CD4-positive, alpha-beta T cell (primary cell): ENCODE measurements around the gene NR1D2. TPM values are rescaled to one million over a fixed set of nuclear protein-coding genes. Genes with fewer than 3 reads are reported as not detected.
A peak's percentile ranks its signal among the peaks of the same experiment; 100 is the strongest.

Experiments
- ATAC-seq: fragments of 200-7000 bp; cut with Tn5 transposase; one replicate; pipeline ENCODE4 v1.10.0; 2022; ENCODE audit warnings: mild to moderate bottlenecking; ENCODE audit not compliant: poor library complexity
- CTCF ChIA-PET: fragments of 350-600 bp; sonication (Branson Sonifier 250); formaldehyde crosslinking; loops from one replicate; lab custom pipeline; 2021; ENCODE audit warnings: antibody characterized with exemption, inconsistent platforms; lab: Charles Lee
- POLR2A ChIA-PET: fragments of 350-600 bp; sonication (Branson Sonifier 250); formaldehyde crosslinking; loops from one replicate; lab custom pipeline; 2021; ENCODE audit warnings: antibody characterized with exemption, inconsistent platforms; lab: Charles Lee
- DNase-seq, 14 experiments: peaks; one replicate each; pipeline ENCODE4 v3.0.0-alpha.2; 2013 to 2020; ENCODE audit warnings: mixed read lengths in 2 of 14
- H3K27ac ChIP-seq, 2 donors: one replicate each; pipeline versions ENCODE4 v1.5.1 to v1.7.0; 2013; ENCODE audit warnings: low read length in 2 of 2, low read depth in 1 of 2, mild to moderate bottlenecking in 1 of 2
- H3K27me3 ChIP-seq, 2 experiments: 1 replicate in 1 of 2; 2 replicates in 1 of 2; pipeline versions ENCODE4 v1.6.1 to v1.7.0; 2013; ENCODE audit warnings: low read length in 2 of 2, control low read depth in 1 of 2, mild to moderate bottlenecking in 1 of 2, moderate library complexity in 1 of 2; ENCODE audit not compliant: insufficient read depth in 2 of 2, control insufficient read depth in 1 of 2
- H3K36me3 ChIP-seq: one replicate; pipeline ENCODE4 v1.6.1; 2013; ENCODE audit warnings: low read length, control low read depth; ENCODE audit not compliant: insufficient read depth
- H3K4me1 ChIP-seq: one replicate; pipeline ENCODE4 v1.6.1; 2013; ENCODE audit warnings: low read length, control low read depth; ENCODE audit not compliant: insufficient read depth
- H3K4me3 ChIP-seq: one replicate; pipeline ENCODE4 v1.5.1; 2013; ENCODE audit warnings: mild to moderate bottlenecking, low read length, moderate library complexity
- H3K9me3 ChIP-seq, 2 experiments: 1 replicate in 1 of 2; 2 replicates in 1 of 2; pipeline versions ENCODE4 v1.6.1 to v1.7.0; 2013; ENCODE audit warnings: low read length in 2 of 2, mild to moderate bottlenecking in 2 of 2, control low read depth in 1 of 2, moderate library complexity in 1 of 2; ENCODE audit not compliant: control insufficient read depth in 1 of 2, insufficient read depth in 1 of 2
- H3K27ac Mint-ChIP-seq: one replicate; pipeline ENCODE4 v1.8.0; 2020; ENCODE audit warnings: mixed read lengths
- H3K27me3 Mint-ChIP-seq: one replicate; pipeline ENCODE4 v1.8.0; 2021; ENCODE audit warnings: mixed read lengths
- H3K36me3 Mint-ChIP-seq: one replicate; pipeline ENCODE4 v1.8.0; 2021; ENCODE audit warnings: low read depth, mixed read lengths
- H3K4me1 Mint-ChIP-seq: one replicate; pipeline ENCODE4 v1.8.0; 2021; ENCODE audit warnings: low read depth, mixed read lengths
- H3K4me3 Mint-ChIP-seq: one replicate; pipeline ENCODE4 v1.8.0; 2020; ENCODE audit warnings: mild to moderate bottlenecking, mixed read lengths
- H3K9me3 Mint-ChIP-seq: one replicate; pipeline ENCODE4 v1.8.0; 2020; ENCODE audit warnings: mixed read lengths
- intact Hi-C, 2 experiments: fragments of 100-400 bp; cut with DNase I in 1 of 2; cut with micrococcal nuclease in 1 of 2; formaldehyde crosslinking; loops; one replicate each; pipeline versions ENCODE4 v1.15.1 to v1.9.0; 2023 to 2025; cut with DNase I, micrococcal nuclease
- total RNA-seq, 174 experiments: library from RNA in 2 of 174; stranded (reverse) in 2 of 174; gene quantifications; one replicate each; pipeline ENCODE4 v1.2.3 and lab custom pipeline; 2021 to 2026
- TF ChIP-seq, protein P1 (sequence below): fragments of 200-600 bp; IDR thresholded peaks from one replicate; pipeline ENCODE4 v1.8.0; 2022; ENCODE audit warnings: antibody characterized with exemption, mild to moderate bottlenecking

The NR1D2 gene
- total RNA-seq, 2 experiments from 2014 or later = 111 to 113 TPM

GRCh38 chr3:23940775-23941174 is 4.3 kb upstream of the NR1D2 start:
- peaks cover 0 to 4% of the 10 kb centered on the region in 2 experiments for H3K9me3 ChIP-seq
- DNase-seq = no peak
- H3K4me3 ChIP-seq = no peak overlapping the region
- intact Hi-C loops = loop anchor here in 1 of 2 experiments (1.0 to 10.0 kb wide), 3 partner anchors 22 to 1854 kb away; partner anchors contain the start of genes OXSM and UBE2E2
- Mint-ChIP-seq H3K4me1 (peaks cover 13% of the 10 kb centered on the region), H3K36me3 (peaks cover 10% of the 10 kb centered on the region), H3K4me3 (no peak overlapping the region), H3K27me3 (no peaks in the 10 kb centered on the region), H3K9me3 (no peaks in the 10 kb centered on the region), H3K27ac (no peak overlapping the region)
- no peaks in the 10 kb centered on the region for H3K4me1 ChIP-seq
- ATAC-seq = no peak
- H3K27ac ChIP-seq = no peak overlapping the region
- H3K27me3 ChIP-seq = no peaks in the 10 kb centered on the region
- ChIA-PET POLR2A (interaction anchor here (3.3 kb wide), 1 partner anchor 24 kb away, joined by 17 read pairs; the partner anchor contains the start of genes NKIRAS1 and RPL15), CTCF (interaction anchor here (1.0 kb wide), 1 partner anchor 9 kb away, joined by 3 read pairs; no protein-coding TSS in a partner anchor)
- TF ChIP-seq, protein P1, sequence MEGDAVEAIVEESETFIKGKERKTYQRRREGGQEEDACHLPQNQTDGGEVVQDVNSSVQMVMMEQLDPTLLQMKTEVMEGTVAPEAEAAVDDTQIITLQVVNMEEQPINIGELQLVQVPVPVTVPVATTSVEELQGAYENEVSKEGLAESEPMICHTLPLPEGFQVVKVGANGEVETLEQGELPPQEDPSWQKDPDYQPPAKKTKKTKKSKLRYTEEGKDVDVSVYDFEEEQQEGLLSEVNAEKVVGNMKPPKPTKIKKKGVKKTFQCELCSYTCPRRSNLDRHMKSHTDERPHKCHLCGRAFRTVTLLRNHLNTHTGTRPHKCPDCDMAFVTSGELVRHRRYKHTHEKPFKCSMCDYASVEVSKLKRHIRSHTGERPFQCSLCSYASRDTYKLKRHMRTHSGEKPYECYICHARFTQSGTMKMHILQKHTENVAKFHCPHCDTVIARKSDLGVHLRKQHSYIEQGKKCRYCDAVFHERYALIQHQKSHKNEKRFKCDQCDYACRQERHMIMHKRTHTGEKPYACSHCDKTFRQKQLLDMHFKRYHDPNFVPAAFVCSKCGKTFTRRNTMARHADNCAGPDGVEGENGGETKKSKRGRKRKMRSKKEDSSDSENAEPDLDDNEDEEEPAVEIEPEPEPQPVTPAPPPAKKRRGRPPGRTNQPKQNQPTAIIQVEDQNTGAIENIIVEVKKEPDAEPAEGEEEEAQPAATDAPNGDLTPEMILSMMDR = no peak
- no peaks in the 10 kb centered on the region for H3K36me3 ChIP-seq

DNA sequence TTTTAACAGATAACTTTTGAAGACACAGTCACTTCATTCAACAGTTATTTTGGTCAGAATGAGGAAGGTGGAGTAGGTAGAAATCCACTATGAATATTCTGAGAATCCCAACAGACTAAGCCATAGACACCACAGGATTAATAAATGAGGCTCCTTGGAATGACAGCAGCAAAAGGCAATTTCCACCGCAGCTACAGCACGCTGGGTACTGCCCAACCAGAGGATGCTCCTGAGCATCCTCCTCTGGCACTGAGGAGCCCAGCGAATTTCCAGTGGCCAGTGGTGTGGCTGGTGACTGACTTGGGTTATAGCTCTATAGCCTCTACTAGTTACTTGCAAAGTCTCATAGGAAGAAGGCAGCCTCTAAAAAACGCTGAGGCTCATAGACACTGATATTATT is 3.6 kb upstream of the NR1D2 start:
- intact Hi-C loops = loop anchor here in 1 of 2 experiments (1.0 to 10.0 kb wide), 3 partner anchors 23 to 1853 kb away; partner anchors contain the start of genes OXSM and UBE2E2
- no peak overlapping the region for H3K4me3 ChIP-seq
- peaks cover 13% of the 10 kb centered on the region for H3K36me3 Mint-ChIP-seq
- H3K4me1 Mint-ChIP-seq = peaks cover 15% of the 10 kb centered on the region
- H3K27ac Mint-ChIP-seq = no peak overlapping the region
- POLR2A ChIA-PET = interaction anchor here (3.3 kb wide), 1 partner anchor 24 kb away, joined by 17 read pairs; the partner anchor contains the start of genes NKIRAS1 and RPL15
- ATAC-seq = no peak
- no peaks in the 10 kb centered on the region for H3K27me3 Mint-ChIP-seq
- no peaks in the 10 kb centered on the region for H3K9me3 Mint-ChIP-seq
- peaks cover 4% of the 10 kb centered on the region for H3K4me1 ChIP-seq
- peaks cover 0 to 4% of the 10 kb centered on the region in 2 experiments for H3K9me3 ChIP-seq
- H3K36me3 ChIP-seq = no peaks in the 10 kb centered on the region
- no peak overlapping the region for H3K4me3 Mint-ChIP-seq
- no peak overlapping the region for H3K27ac ChIP-seq
- H3K27me3 ChIP-seq = no peaks in the 10 kb centered on the region
- CTCF ChIA-PET = interaction anchor here (1.0 kb wide), 1 partner anchor 9 kb away, joined by 3 read pairs; no protein-coding TSS in a partner anchor
- no peak for DNase-seq
- TF ChIP-seq, protein P1 = no peak

DNA sequence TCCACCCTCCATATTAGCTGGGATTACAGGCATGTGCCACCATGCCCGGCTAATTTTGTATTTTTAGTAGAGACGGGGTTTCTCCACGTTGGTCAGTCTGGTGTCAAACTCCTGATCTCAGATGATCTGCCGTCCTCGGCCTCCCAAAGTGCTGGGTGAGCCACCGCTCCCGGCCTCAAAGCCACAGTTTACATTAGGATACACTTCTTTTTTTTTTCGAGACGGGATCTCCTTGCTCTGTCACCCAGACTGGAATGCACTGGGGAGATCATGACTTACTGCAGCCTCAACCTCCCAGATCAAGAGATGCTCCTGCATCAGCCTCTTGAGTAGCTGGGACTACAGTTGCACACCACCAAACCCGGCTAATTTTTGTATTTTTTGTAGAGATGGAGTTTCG is 2.5 kb upstream of the NR1D2 start:
- ChIA-PET CTCF (no interaction called here), POLR2A (interaction anchor here (0.6 kb wide), 1 partner anchor 58 kb away, joined by 3 read pairs; no protein-coding TSS in a partner anchor)
- DNase-seq (no peak), ATAC-seq (no peak)
- Mint-ChIP-seq H3K4me1 (peaks cover 23% of the 10 kb centered on the region), H3K4me3 (peak overlapping the region; percentile 16), H3K27me3 (no peaks in the 10 kb centered on the region), H3K36me3 (peaks cover 15% of the 10 kb centered on the region), H3K9me3 (no peaks in the 10 kb centered on the region), H3K27ac (peak overlapping the region; percentile 96)
- TF ChIP-seq, protein P1 = no peak
- Histone ChIP-seq H3K4me1 (peaks cover 13% of the 10 kb centered on the region), H3K27me3 (no peaks in the 10 kb centered on the region), H3K9me3 (peaks cover 0 to 4% of the 10 kb centered on the region in 2 experiments), H3K27ac (no peak overlapping the region), H3K4me3 (no peak overlapping the region), H3K36me3 (no peaks in the 10 kb centered on the region)
- intact Hi-C loops = loop anchor here in 1 of 2 experiments (10.0 kb wide), 2 partner anchors 738 to 1852 kb away; partner anchors contain the start of genes OXSM and UBE2E2
